SH-SY5Y (cell line): ENCODE results near the gene CAMSAP1.

ENCODE experiments used
- GATA2 ChIP-seq: IDR thresholded peaks from 2 replicates; pipeline ENCODE4 v1.6.1; 2011; ENCODE audit warnings: mild to moderate bottlenecking, low read depth, low read length
- GATA3 ChIP-seq: IDR thresholded peaks from 2 replicates; pipeline ENCODE4 v1.6.1; 2011; ENCODE audit warnings: low read depth, mild to moderate bottlenecking, low read length, moderate library complexity

DNA sequence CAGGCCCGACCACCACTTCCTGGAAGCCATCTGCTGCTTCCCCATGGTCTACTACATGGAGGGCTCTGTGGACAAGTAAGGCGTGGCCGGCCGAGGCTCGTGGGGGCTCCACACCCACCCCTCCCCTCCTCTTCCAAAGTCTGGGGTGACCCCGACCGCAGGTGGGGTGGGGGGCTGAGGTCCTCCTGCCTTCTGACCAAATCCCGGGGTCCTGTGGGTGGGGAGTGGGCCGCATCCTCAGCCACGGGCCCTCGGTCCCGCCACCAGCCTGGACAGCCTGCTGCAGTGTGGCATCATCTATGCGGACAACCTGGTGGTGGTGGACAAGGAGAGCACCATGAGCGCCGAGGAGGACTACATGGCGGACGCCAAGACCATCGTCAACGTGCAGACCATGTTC, 128.9 kb downstream of the CAMSAP1 start:
- TF ChIP-seq GATA2 (no peak), GATA3 (no peak)
